Naive B cell (primary cell): ENCODE data around the gene POLR3G. TPM values are rescaled to one million over a fixed set of nuclear protein-coding genes. Genes with fewer than 3 reads are reported as not detected.

Experiments
- ATAC-seq, 2 donors: fragments of 150-1000 bp; cut with Tn5 transposase; 2 replicates each; pipeline ENCODE4 v1.10.0; 2021; ENCODE audit warnings: low read depth in 2 of 2, mild to moderate bottlenecking in 2 of 2, moderate library complexity in 2 of 2
- DNase-seq: peaks from one replicate; pipeline ENCODE4 v3.0.0; 2022
- H3K27ac Mint-ChIP-seq, 6 donors: one replicate each; pipeline ENCODE4 v1.8.0; 2020 to 2022; ENCODE audit warnings: mild to moderate bottlenecking in 6 of 6, mixed read lengths in 6 of 6, moderate library complexity in 5 of 6, inconsistent platforms in 2 of 6
- H3K27me3 Mint-ChIP-seq, 3 donors: one replicate each; pipeline ENCODE4 v1.8.0; 2021 to 2022; ENCODE audit warnings: mixed read lengths in 3 of 3, mild to moderate bottlenecking in 1 of 3
- H3K36me3 Mint-ChIP-seq, 2 donors: one replicate each; pipeline ENCODE4 v1.8.0; 2020 to 2022; ENCODE audit warnings: mixed read lengths in 2 of 2, inconsistent platforms in 1 of 2, mild to moderate bottlenecking in 1 of 2
- H3K4me1 Mint-ChIP-seq, 3 donors: one replicate each; pipeline ENCODE4 v1.8.0; 2020 to 2022; ENCODE audit warnings: mixed read lengths in 3 of 3, inconsistent platforms in 1 of 3, mild to moderate bottlenecking in 1 of 3, moderate library complexity in 1 of 3
- H3K4me3 Mint-ChIP-seq, 8 donors: one replicate each; pipeline ENCODE4 v1.8.0; 2020 to 2022; ENCODE audit warnings: mild to moderate bottlenecking in 8 of 8, mixed read lengths in 8 of 8, moderate library complexity in 8 of 8, inconsistent platforms in 2 of 8
- H3K9me3 Mint-ChIP-seq, 7 donors: one replicate each; pipeline ENCODE4 v1.8.0; 2020 to 2022; ENCODE audit warnings: mixed read lengths in 7 of 7, mild to moderate bottlenecking in 5 of 7, inconsistent platforms in 2 of 7, moderate library complexity in 1 of 7
- polyA plus RNA-seq, 6 donors: library from polyadenylated mRNA; unstranded; fragments of 300-500 nt; fragmentation: Illumina TruSeq; gene quantifications; one replicate each; pipeline ENCODE4 v1.2.3, GENCODE V29; 2021; ENCODE audit warnings: low read depth in 6 of 6

The POLR3G gene
- polyA plus RNA-seq, 6 donors from 2014 or later, result 0.95 to 4.6 (median 2.6) TPM; not detected in 1

- peaks cover 34 to 35% of the 10 kb centered on the region in 2 donors for H3K36me3 Mint-ChIP-seq
- peaks cover 0 to 16% (median 0%) of the 10 kb centered on the region in 3 donors for H3K4me1 Mint-ChIP-seq
- peaks cover 0 to 2% (median 0%) of the 10 kb centered on the region in 7 donors for H3K9me3 Mint-ChIP-seq
- no peaks in the 10 kb centered on the region for H3K27me3 Mint-ChIP-seq
- DNase-seq, result no peak
- no peak overlapping the region for H3K4me3 Mint-ChIP-seq
- no peak for ATAC-seq
- no peak overlapping the region for H3K27ac Mint-ChIP-seq
Measured at GRCh38 chr5:90519081-90519480, 44.4 kb downstream of the POLR3G start.

DNA sequence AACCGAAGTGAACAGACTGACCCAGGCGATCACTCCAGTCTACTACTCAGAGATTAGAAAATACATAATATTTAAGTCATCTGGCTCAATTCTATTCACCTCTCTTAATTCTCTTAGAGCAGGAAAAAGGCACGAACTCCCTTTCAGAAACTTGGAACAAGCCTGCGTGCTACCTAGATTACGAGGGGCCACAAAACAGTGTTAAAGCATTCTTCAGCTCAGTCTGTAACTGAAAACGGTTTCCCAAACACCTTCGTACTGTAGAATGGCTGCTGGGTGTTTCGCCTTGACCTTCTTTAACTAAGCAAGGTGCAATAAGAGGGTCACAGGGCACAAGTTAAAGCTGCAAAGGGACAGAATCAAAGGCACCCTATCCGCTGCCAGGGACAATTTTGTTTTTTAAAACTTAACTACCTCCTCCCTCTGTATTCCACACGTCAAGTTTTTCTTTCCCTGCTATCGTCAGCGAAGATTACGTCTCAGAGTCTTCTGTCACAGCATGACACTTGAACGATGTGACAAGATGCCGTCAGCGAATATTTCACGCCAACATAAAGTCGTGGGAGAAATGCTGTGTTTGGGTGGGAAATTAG, 54.0 kb downstream of the POLR3G start:
- ATAC-seq (no peak), DNase-seq (no peak)
- Mint-ChIP-seq H3K4me3 (peak overlapping the region; percentile 95 to 100 (median 100)), H3K27ac (peak overlapping the region; percentile 85 to 99 (median 96)), H3K27me3 (peaks cover 10 to 14% (median 12%) of the 10 kb centered on the region in 3 donors), H3K9me3 (no peaks in the 10 kb centered on the region), H3K36me3 (peaks cover 0 to 7% of the 10 kb centered on the region in 2 donors), H3K4me1 (peaks cover 21 to 41% (median 28%) of the 10 kb centered on the region in 3 donors)

GRCh38 chr5:90529194-90529938, 54.7 kb downstream of the POLR3G start, which contains the start of gene LYSMD3:
LYSMD3 (minus strand) TSS chr5:90529584; CDS start chr5:90525289, 4,295 bp downstream.
- Mint-ChIP-seq H3K4me3 (peak within 1 kb of the TSS; percentile 95 to 100 (median 100)), H3K36me3 (peaks cover 0 to 7% of the 10 kb centered on the region in 2 donors), H3K27ac (peak within 1 kb of the TSS; percentile 96 to 99 (median 98)), H3K9me3 (no peaks in the 10 kb centered on the region), H3K4me1 (peaks cover 21 to 41% (median 28%) of the 10 kb centered on the region in 3 donors), H3K27me3 (peaks cover 13 to 21% (median 19%) of the 10 kb centered on the region in 3 donors)
- peak; percentile 96 for DNase-seq
- ATAC-seq, result peak; percentile 84 to 85

DNA sequence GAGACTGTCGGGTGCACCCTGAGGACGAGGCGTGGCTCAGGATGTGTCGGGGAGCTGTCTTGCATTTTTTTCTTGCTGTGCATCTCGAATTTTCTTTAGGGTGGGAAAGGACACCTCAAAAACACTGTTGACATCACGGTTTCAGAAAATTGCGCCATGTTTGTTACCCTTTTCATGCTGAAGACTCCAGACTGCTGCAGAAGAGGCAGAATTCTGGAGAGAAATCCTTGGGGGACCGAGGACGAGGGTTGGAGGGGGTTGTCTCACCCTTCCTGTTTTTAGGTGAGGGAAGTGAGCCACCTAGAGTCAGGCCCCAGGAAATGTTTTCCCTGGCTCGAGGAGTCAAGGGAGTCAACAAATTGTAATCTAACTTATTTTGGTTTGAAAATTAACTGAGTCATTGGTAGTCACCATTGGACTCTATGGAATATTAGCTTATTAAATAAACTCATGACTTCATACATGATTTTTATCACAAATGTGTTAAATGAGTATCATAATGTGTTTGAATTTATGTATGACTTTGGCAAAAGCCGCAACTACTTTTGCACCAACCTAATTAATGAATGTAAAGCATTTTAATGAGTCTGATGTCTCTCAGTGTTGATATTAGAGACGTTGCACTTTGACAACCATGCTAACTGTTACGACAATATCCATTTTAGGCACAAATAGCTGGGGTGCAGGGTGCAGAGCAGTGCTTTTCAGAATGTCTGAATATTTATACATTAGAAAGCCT, 55.4 kb downstream of the POLR3G start:
- H3K27ac Mint-ChIP-seq, result peak overlapping the region; percentile 96 to 99 (median 98)
- no peaks in the 10 kb centered on the region for H3K9me3 Mint-ChIP-seq
- peaks cover 15 to 23% (median 23%) of the 10 kb centered on the region in 3 donors for H3K27me3 Mint-ChIP-seq
- peaks cover 0 to 2% of the 10 kb centered on the region in 2 donors for H3K36me3 Mint-ChIP-seq
- peaks cover 21 to 39% (median 28%) of the 10 kb centered on the region in 3 donors for H3K4me1 Mint-ChIP-seq
- ATAC-seq (peak; percentile 55 to 58), DNase-seq (no peak)
- peak overlapping the region; percentile 95 to 100 (median 100) for H3K4me3 Mint-ChIP-seq

- peak overlapping the region in 6 of 8 donors; percentile 45 to 100 (median 98) for H3K4me3 Mint-ChIP-seq
- no peak for ATAC-seq
- H3K27me3 Mint-ChIP-seq, result peaks cover 21 to 31% (median 30%) of the 10 kb centered on the region in 3 donors
Measured at GRCh38 chr5:90530736-90531487, 56.2 kb downstream of the POLR3G start.

DNA sequence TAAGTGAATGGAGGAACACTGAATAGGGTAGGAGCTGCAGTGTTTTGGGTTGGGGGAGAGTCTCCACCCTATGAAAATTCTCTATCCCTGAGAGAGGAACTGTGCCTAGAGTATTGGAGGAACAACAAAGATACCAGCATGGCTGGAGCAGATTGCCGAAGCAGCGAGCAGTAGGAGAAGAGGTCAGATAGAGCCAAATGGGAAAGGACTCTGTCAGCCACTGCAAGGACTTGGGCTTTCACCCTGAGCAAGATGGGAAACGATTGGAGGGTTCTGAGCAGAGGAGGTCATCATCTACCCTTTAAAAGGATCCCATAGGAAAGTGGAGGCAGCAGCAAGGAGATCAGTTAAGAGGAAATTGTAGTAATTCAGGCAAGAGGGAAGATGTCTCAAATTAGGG, 59.1 kb downstream of the POLR3G start:
- ATAC-seq (no peak), DNase-seq (no peak)
- H3K4me1 Mint-ChIP-seq, result peaks cover 0 to 8% (median 3%) of the 10 kb centered on the region in 3 donors
- no peaks in the 10 kb centered on the region for H3K9me3 Mint-ChIP-seq
- H3K36me3 Mint-ChIP-seq, result no peaks in the 10 kb centered on the region
- no peak overlapping the region for H3K4me3 Mint-ChIP-seq
- H3K27me3 Mint-ChIP-seq, result peaks cover 24 to 43% (median 39%) of the 10 kb centered on the region in 3 donors
- no peak overlapping the region for H3K27ac Mint-ChIP-seq

More at GRCh38 chr5:90530736-90531487, 56.2 kb downstream of the POLR3G start:
- no peaks in the 10 kb centered on the region for H3K9me3 Mint-ChIP-seq
- peaks cover 21 to 35% (median 26%) of the 10 kb centered on the region in 3 donors for H3K4me1 Mint-ChIP-seq
- no peaks in the 10 kb centered on the region for H3K36me3 Mint-ChIP-seq
- peak overlapping the region in 2 of 6 donors; percentile 96 to 98 for H3K27ac Mint-ChIP-seq
- DNase-seq, result no peak

- Mint-ChIP-seq H3K4me1 (peaks cover 0 to 4% (median 0%) of the 10 kb centered on the region in 3 donors), H3K27me3 (peaks cover 30 to 51% (median 50%) of the 10 kb centered on the region in 3 donors), H3K36me3 (no peaks in the 10 kb centered on the region), H3K27ac (no peak overlapping the region), H3K9me3 (no peaks in the 10 kb centered on the region), H3K4me3 (no peak overlapping the region)
- DNase-seq, result no peak
- no peak for ATAC-seq
Measured at GRCh38 chr5:90534922-90535321, 60.3 kb downstream of the POLR3G start.

DNA sequence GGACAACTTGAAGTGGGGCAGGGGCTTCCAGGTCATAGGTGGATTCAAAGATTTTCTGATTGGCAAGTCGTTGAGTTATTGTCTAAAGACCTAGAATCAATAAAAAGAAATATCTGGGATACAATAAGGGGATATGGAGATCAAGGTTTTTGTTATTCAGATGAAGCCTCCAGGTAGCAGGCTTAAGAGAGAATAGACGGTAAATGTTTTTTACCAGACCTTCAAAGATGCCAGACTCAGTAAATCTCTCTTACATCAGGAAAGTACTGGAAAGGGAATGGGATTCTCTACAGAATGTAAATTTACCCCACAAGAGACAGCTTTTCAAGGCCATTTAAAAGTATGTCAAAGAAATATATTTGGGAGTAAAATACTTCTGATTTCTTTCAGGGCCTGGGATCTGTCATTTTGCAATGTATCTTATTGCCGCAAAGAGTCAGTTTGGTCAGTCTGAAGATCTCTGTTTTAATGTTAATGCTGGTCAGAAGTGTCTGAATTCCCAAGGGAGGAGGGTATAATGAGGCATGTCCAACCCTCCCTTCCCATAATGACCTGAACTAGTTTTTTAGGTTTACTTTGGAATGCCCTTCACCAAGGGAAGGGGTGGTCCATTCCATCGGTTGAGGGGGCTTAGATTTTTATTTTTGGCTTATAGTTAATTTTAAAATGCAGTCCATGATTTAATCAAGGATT, 68.3 kb downstream of the POLR3G start:
- Mint-ChIP-seq H3K36me3 (no peaks in the 10 kb centered on the region), H3K4me1 (no peaks in the 10 kb centered on the region), H3K4me3 (no peak overlapping the region), H3K27me3 (peaks cover 30 to 56% (median 55%) of the 10 kb centered on the region in 3 donors), H3K27ac (no peak overlapping the region), H3K9me3 (no peaks in the 10 kb centered on the region)
- no peak for ATAC-seq
- DNase-seq, result no peak

DNA sequence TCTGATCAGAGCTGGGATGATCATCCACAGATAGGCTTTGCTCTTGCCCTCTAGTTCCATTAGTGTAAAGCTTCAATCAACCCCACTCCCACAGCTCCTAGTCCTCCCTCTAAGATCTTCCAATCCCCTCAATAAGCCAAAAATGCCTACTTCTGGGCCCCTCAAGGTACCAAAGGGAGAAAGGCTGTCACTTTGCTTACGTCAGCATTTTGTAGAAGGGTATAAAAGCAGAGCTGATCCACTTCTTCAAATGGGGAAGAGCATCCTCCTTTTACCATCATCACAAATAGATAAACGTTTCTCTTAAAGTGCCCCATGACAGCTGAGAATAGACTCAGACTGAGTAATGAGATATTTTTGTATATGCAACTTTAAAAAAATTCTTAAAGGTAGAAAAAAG, 70.8 kb downstream of the POLR3G start:
- H3K9me3 Mint-ChIP-seq, result no peaks in the 10 kb centered on the region
- no peaks in the 10 kb centered on the region for H3K36me3 Mint-ChIP-seq
- H3K4me1 Mint-ChIP-seq, result no peaks in the 10 kb centered on the region
- no peak overlapping the region for H3K4me3 Mint-ChIP-seq
- peak overlapping the region in 1 of 6 donors; percentile 54 for H3K27ac Mint-ChIP-seq
- ATAC-seq (no peak), DNase-seq (no peak)
- peaks cover 20 to 43% (median 42%) of the 10 kb centered on the region in 3 donors for H3K27me3 Mint-ChIP-seq

DNA sequence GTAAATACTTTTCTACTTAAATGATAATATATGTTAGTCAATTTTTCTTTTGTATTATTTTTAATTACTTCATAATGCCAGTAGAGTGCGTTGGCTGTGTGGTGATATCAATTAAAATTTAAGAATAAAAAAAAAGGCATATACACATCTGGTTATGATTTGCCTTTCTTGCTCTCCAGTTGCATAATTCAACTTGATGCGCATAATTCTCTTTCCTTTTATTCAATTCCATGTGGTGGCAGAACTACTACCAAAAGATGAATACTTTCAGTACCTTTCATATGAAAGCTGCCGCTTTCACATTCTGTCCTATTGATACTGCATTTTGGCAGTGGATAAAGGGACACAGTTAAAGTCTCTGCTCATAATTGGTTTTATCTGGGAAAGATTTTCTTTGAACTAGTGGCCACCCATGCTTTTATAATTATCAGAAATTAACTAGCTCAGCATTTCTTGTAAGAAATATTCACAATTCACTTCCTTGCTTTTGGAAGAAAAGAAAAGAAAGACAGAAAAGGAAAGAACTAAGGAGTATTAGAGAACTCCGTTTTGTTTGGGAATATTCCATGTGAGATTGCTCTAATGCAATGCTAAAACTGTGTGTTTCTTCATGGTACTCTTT, 71.7 kb downstream of the POLR3G start:
- no peak overlapping the region for H3K4me3 Mint-ChIP-seq
- peaks cover 0 to 4% (median 0%) of the 10 kb centered on the region in 3 donors for H3K4me1 Mint-ChIP-seq
- DNase-seq (no peak), ATAC-seq (no peak)
- peaks cover 20 to 42% (median 40%) of the 10 kb centered on the region in 3 donors for H3K27me3 Mint-ChIP-seq
- no peaks in the 10 kb centered on the region for H3K36me3 Mint-ChIP-seq
- no peaks in the 10 kb centered on the region for H3K9me3 Mint-ChIP-seq
- no peak overlapping the region for H3K27ac Mint-ChIP-seq

DNA sequence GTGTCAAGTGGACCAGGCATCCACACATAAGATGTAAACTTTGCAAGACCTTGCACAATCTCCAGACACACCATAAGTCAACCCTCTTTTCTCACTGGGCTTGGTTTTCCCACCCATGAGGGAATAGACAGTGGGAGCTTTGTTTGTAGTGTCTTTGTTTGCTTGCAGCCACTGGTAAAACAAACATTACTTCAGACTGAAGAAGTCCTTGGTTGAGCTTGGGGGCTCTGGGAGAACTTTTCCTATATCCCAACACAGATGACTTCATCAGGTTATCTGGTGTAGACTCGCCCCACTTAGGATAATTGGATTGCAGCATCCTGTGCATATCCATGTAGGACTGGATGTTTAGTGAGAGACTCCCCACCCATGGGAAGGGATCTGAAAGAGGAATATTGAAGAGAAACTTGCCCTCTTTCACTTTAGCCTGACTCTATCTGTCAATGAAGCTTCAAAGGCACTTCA, 72.4 kb downstream of the POLR3G start:
- ATAC-seq (no peak), DNase-seq (no peak)
- H3K4me1 Mint-ChIP-seq, result peaks cover 0 to 9% (median 0%) of the 10 kb centered on the region in 3 donors
- H3K27ac Mint-ChIP-seq, result no peak overlapping the region
- H3K4me3 Mint-ChIP-seq, result no peak overlapping the region
- H3K36me3 Mint-ChIP-seq, result no peaks in the 10 kb centered on the region
- peaks cover 0 to 2% (median 0%) of the 10 kb centered on the region in 7 donors for H3K9me3 Mint-ChIP-seq
- peaks cover 20 to 37% (median 35%) of the 10 kb centered on the region in 3 donors for H3K27me3 Mint-ChIP-seq
